Upper lobe of left lung (tissue), 4 donors: ENCODE measurements around the gene PPM1N.

Experiments
- EP300 ChIP-seq, 4 donors: sonication (generic); formaldehyde crosslinking; IDR thresholded peaks; one replicate each; pipeline ENCODE4 v1.5.1; 2017; ENCODE audit warnings: antibody characterized with exemption in 4 of 4, control low read depth in 2 of 4
- POLR2A ChIP-seq, 4 donors: fragments of 450-650 bp; IDR thresholded peaks; one replicate each; pipeline ENCODE4 v1.5.1; 2016 to 2017; ENCODE audit warnings: antibody characterized with exemption in 4 of 4, mild to moderate bottlenecking in 2 of 4
- POLR2AphosphoS5 ChIP-seq, 2 donors: sonication (generic); formaldehyde crosslinking; IDR thresholded peaks; one replicate each; pipeline ENCODE4 v1.5.1; 2017; ENCODE audit warnings: antibody characterized with exemption in 2 of 2
- TF ChIP-seq, protein P1 (sequence below), 6 experiments: fragments of 450-650 bp in 4 of 6; fragments of 200-600 bp in 2 of 6; sonication (generic) in 2 of 6; IDR thresholded peaks; one replicate each; pipeline ENCODE4 v1.5.1; 2016 to 2019; ENCODE audit warnings: antibody characterized with exemption in 6 of 6

DNA sequence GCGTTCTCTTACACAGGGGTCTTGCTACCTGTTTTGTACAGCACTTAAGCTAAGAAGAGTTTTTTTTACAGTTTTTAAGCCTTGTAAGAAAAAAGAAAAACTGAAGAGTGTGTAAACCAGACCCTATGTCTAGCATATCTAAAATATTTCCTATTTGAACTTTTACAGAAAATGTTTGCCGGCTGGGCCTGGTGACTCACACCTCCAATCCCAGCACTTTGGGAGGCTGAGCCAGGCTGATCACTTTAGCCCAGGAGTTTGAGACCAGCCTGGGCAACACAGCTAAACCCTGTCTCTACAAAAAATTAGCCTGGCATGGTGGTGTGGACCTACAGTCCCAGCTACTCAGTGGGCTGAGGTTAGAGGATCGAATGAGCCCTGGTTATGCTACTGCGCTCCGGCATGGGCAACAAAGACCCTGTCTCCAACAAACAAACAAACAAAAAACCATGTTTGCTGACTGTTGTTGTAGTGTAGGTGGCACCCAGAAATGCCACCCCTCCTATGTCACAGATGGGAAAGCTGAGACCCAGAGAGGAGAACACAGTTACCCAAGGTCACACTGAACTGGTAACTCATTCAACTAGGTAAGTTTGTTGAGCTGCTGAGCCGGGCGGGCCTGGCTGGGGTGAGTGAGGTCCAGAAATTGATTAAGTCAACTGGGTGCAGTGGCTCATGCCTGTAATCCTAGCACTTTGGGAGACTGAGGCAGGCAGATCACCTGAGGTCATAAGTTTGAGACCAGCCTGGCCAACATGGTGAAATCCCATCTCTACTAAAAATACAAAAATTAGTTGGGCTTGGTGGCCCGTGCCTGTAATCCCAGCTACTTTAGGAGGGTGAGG lies 7.1 kb downstream of the PPM1N start:
- TF ChIP-seq, protein P1, sequence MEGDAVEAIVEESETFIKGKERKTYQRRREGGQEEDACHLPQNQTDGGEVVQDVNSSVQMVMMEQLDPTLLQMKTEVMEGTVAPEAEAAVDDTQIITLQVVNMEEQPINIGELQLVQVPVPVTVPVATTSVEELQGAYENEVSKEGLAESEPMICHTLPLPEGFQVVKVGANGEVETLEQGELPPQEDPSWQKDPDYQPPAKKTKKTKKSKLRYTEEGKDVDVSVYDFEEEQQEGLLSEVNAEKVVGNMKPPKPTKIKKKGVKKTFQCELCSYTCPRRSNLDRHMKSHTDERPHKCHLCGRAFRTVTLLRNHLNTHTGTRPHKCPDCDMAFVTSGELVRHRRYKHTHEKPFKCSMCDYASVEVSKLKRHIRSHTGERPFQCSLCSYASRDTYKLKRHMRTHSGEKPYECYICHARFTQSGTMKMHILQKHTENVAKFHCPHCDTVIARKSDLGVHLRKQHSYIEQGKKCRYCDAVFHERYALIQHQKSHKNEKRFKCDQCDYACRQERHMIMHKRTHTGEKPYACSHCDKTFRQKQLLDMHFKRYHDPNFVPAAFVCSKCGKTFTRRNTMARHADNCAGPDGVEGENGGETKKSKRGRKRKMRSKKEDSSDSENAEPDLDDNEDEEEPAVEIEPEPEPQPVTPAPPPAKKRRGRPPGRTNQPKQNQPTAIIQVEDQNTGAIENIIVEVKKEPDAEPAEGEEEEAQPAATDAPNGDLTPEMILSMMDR (IDR thresholded peaks at IDR 0.05), result no peak
- TF ChIP-seq POLR2AphosphoS5 (IDR thresholded peaks at IDR 0.05) (no peak), POLR2A (IDR thresholded peaks at IDR 0.05) (no peak), EP300 (IDR thresholded peaks at IDR 0.05) (no peak)
